Measurements from ENCODE around the gene ZCWPW1.

The ZCWPW1 gene

DNA sequence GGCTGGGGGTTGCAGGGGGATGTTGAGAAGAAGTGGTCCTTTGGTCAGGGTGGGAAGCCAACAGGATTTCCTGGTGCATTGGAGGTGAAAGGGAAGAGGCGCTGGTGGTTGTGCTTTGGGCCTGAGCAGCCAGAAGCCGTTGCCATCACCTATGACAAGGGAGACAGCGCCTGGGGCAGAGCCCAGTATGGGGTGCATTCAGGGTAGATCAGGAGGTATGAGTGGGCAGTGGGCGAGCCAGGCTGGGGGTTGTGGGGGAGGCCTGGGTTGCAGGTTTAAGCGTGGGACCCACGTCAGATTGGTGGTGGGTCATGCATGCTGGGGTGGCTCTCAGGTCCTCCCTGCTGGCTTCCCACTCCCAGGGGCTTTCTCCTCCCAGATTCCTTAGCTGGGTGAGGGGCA, 76.8 kb downstream of the ZCWPW1 start:
- H3K27ac ChIP-seq (replicated peaks; ENCODE audit: low read length), result no peak overlapping the region
- peak overlapping the region; percentile 53 for H2BK5ac ChIP-seq (ENCODE audit: low read length)
- no peak overlapping the region for H3K14ac ChIP-seq (ENCODE audit: low read length)
- H3K27me3 ChIP-seq (ENCODE audit: control insufficient read depth in 3 of 3, insufficient read depth in 3 of 3, low read depth in 1 of 3, low read length in 3 of 3), result no peaks in the 10 kb centered on the region
- no CpG with 5 or more reads among the region's 6 CpGs for WGBS, 2 donors (ENCODE audit: extremely low coverage in 2 of 2, insufficient read length in 2 of 2, insufficient replicate concordance in 1 of 2)
- H3K4ac ChIP-seq (ENCODE audit: low read length), result no peak overlapping the region
- H4K8ac ChIP-seq (ENCODE audit: low read depth, low read length), result no peak overlapping the region
- H4K91ac ChIP-seq (ENCODE audit: low read depth, low read length, poor library complexity), result no peak overlapping the region
- no peak overlapping the region for H3K4me3 ChIP-seq (ENCODE audit: low read length in 2 of 2)
- no peak overlapping the region for H2AFZ ChIP-seq (ENCODE audit: low read length)
- peaks cover 60 to 89% of the 10 kb centered on the region in 2 donors for H3K36me3 ChIP-seq (replicated peaks in 1 of 2; ENCODE audit: control insufficient read depth in 2 of 2, insufficient read depth in 2 of 2, low read length in 2 of 2)
- no peak overlapping the region for H3K18ac ChIP-seq (ENCODE audit: low read length)
- H3K9ac ChIP-seq (ENCODE audit: low read depth, low read length, poor library complexity), result no peak overlapping the region
- no peak overlapping the region for H3K4me2 ChIP-seq (ENCODE audit: insufficient read depth, low read length, poor library complexity, severe bottlenecking)
- H3K4me1 ChIP-seq (ENCODE audit: control insufficient read depth in 2 of 2, insufficient read depth in 1 of 2, low read depth in 1 of 2, low read length in 2 of 2), result no peaks in the 10 kb centered on the region
- H2BK12ac ChIP-seq (ENCODE audit: low read length), result no peak overlapping the region
- peaks cover 0 to 2% of the 10 kb centered on the region in 2 donors for H3K9me3 ChIP-seq (replicated peaks in 1 of 2; ENCODE audit: control insufficient read depth in 2 of 2, insufficient read depth in 1 of 2, low read depth in 1 of 2, low read length in 2 of 2)
- H2BK15ac ChIP-seq (ENCODE audit: low read length), result no peak overlapping the region
- H3K23ac ChIP-seq (ENCODE audit: low read depth, low read length, poor library complexity), result peak overlapping the region; percentile 44
- no peak for DNase-seq (ENCODE audit: low spot score)
- H3K79me1 ChIP-seq (ENCODE audit: low read depth, low read length), result peaks cover 9% of the 10 kb centered on the region
- H2AK5ac ChIP-seq (ENCODE audit: low read depth, low read length), result no peak overlapping the region
- H2BK120ac ChIP-seq (ENCODE audit: low read depth, low read length), result no peak overlapping the region

Measured in neuronal stem cell (in vitro differentiated cells).